Measurements from ENCODE around the gene PLEKHA4. TPM values are rescaled to one million over a fixed set of nuclear protein-coding genes. Genes with fewer than 3 reads are reported as not detected.

The PLEKHA4 gene
- total RNA-seq, 4 donors from 2014 or later, result 2.8 to 38.8 (median 5.9) TPM

GRCh38 chr19:48821633-48822032 lies 46.8 kb downstream of the PLEKHA4 start:
- no peak overlapping the region for H3K27ac ChIP-seq
- peaks cover 0 to 10% (median 0%) of the 10 kb centered on the region in 4 donors for H3K4me1 ChIP-seq
- H3K4me3 ChIP-seq, result no peak overlapping the region
- no peaks in the 10 kb centered on the region for H3K36me3 ChIP-seq
- TF ChIP-seq CTCF (IDR thresholded peaks at IDR 0.05) (no peak), POLR2A (IDR thresholded peaks at IDR 0.05) (no peak)
- H3K27me3 ChIP-seq, result no peaks in the 10 kb centered on the region
- H3K9me3 ChIP-seq, result no peaks in the 10 kb centered on the region
- no peak for DNase-seq

GRCh38 chr19:48819366-48819816 lies 49.0 kb downstream of the PLEKHA4 start:
- Histone ChIP-seq H3K4me3 (no peak overlapping the region), H3K4me1 (peaks cover 0 to 24% (median 0%) of the 10 kb centered on the region in 4 donors), H3K27me3 (no peaks in the 10 kb centered on the region), H3K9me3 (no peaks in the 10 kb centered on the region), H3K27ac (peak overlapping the region in 3 of 4 donors; percentile 50 to 61 (median 58)), H3K36me3 (no peaks in the 10 kb centered on the region)
- TF ChIP-seq POLR2A (IDR thresholded peaks at IDR 0.05) (no peak), CTCF (IDR thresholded peaks at IDR 0.05) (no peak)
- peak in 2 of 3 donors; percentile 76 to 84 for DNase-seq

DNA sequence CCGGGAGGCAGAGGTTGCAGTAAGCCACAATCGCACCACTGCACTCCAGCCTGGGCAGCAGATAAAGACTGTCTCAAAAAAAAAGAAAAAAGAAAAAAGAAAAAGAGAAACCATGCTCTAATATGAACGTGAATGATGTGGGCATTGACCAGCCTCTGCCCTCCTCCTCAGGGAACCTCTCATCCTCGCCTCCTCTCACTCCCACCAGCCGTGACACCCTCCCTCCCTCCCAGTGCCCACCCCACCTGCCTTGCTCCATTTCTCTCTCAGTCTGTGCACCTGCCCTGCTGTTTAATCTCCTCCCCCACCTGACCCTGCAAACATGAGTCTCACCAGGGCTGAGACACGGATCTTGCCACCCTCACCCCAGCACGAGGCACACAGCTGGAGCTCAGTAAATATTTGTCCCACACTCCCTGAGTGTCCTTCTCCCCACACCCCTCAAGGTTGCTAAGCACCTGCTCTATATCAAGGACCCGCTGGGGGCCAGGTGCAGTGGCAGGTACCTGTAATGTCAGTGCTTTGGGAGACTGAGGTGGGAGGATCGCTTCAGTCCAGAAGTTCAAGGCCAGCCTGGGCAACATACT lies 50.1 kb downstream of the PLEKHA4 start:
- peak in 1 of 3 donors; percentile 49 for DNase-seq
- Histone ChIP-seq H3K4me3 (no peak overlapping the region), H3K9me3 (no peaks in the 10 kb centered on the region), H3K4me1 (peaks cover 0 to 24% (median 0%) of the 10 kb centered on the region in 4 donors), H3K27me3 (no peaks in the 10 kb centered on the region), H3K36me3 (no peaks in the 10 kb centered on the region), H3K27ac (peak overlapping the region in 3 of 4 donors; percentile 50 to 61 (median 58))
- no peak for TF ChIP-seq POLR2A (IDR thresholded peaks at IDR 0.05)
- TF ChIP-seq CTCF (IDR thresholded peaks at IDR 0.05), result peak in 1 of 6 experiments; percentile 3

GRCh38 chr19:48817585-48818124 lies 50.8 kb downstream of the PLEKHA4 start:
- Histone ChIP-seq H3K27me3 (no peaks in the 10 kb centered on the region), H3K36me3 (no peaks in the 10 kb centered on the region), H3K27ac (no peak overlapping the region), H3K9me3 (no peaks in the 10 kb centered on the region), H3K4me3 (no peak overlapping the region), H3K4me1 (peaks cover 0 to 26% (median 0%) of the 10 kb centered on the region in 4 donors)
- TF ChIP-seq CTCF (IDR thresholded peaks at IDR 0.05) (no peak), POLR2A (IDR thresholded peaks at IDR 0.05) (no peak)
- no peak for DNase-seq

DNA sequence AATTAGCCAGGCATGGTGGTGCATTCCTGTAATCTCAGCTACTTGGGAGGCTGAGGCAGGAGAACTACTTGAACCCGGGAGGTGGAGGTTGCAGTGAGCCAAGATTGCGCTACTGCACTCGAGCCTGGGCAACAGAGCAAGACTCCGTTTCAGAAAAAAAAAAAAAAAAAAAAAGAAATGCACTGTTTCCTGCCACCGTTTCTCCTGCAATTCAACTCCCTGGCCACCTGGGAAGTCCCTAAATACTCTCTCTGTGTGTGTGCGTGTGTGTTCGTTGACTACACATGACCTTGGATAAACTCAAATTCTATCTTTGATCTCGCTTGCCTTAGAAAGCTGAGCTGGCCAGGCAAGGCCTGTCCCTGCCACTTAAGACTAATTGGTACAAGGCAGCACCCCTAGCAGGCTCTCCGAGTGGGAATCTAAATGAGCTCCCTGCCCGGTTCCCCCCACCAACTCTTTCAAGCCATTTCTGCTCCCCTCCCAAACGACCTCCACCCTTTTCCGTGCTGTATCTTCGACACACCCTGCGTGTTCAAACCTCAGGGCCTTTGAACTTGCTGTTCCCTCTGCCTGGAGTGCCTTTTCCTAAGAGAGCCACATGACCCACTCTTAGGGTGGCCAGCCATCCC lies 52.4 kb downstream of the PLEKHA4 start:
- Histone ChIP-seq H3K27ac (peak overlapping the region in 2 of 4 donors; percentile 2 to 42), H3K4me3 (no peak overlapping the region), H3K27me3 (no peaks in the 10 kb centered on the region), H3K36me3 (no peaks in the 10 kb centered on the region), H3K4me1 (peaks cover 0 to 41% (median 7%) of the 10 kb centered on the region in 4 donors), H3K9me3 (no peaks in the 10 kb centered on the region)
- TF ChIP-seq POLR2A (IDR thresholded peaks at IDR 0.05) (no peak), CTCF (IDR thresholded peaks at IDR 0.05) (peak in 1 of 6 experiments; percentile 17)
- no peak for DNase-seq
